ENCODE measurements around the gene GRAMD4. TPM values are rescaled to one million over a fixed set of nuclear protein-coding genes. Genes with fewer than 3 reads are reported as not detected.

GRAMD4 gene, protein sequence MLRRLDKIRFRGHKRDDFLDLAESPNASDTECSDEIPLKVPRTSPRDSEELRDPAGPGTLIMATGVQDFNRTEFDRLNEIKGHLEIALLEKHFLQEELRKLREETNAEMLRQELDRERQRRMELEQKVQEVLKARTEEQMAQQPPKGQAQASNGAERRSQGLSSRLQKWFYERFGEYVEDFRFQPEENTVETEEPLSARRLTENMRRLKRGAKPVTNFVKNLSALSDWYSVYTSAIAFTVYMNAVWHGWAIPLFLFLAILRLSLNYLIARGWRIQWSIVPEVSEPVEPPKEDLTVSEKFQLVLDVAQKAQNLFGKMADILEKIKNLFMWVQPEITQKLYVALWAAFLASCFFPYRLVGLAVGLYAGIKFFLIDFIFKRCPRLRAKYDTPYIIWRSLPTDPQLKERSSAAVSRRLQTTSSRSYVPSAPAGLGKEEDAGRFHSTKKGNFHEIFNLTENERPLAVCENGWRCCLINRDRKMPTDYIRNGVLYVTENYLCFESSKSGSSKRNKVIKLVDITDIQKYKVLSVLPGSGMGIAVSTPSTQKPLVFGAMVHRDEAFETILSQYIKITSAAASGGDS
- 10 to 100 TPM; 50.4 to 52.0 TPM for total RNA-seq

DNA sequence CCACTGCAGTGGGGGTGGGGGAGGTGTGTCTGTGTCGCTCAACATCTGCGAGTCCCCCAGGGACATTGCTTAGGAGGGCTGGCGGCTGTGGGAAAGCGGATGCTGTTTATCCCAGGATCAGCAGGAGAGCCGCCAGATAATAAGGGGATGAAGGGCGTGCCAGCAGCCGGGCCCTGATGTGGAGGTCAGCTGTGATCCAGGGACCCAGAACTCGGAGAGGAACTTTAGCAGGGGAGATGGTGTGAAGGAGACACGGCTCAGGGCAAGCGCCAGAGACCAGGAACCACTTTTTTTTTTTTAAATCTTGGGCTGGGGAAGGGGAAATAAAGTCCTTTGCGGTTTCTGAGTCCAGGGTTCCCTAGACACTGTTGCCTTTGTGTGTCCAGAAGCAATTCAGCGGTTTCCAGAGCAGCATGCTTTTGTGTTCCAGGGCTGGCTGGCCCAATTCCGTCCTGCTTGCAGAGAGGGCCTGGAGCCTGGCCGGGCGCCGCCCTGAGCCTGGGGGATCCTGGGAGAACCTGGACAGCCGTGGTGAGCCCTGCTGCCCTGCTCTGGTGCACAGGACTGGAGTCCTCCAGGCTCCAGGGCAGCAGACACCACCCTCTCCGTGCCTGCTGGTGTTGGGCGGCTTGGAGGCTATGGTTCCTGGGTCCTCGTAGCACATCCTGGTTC lies at the start of gene GRAMD4:
TSS of gene GRAMD4 (plus strand) at position 557 of the 672 bp plus-strand sequence. CDS start 6,414 bp downstream, outside the sequence.
- no peak for DNase-seq
- H3K27me3 Mint-ChIP-seq, result no peaks in the 10 kb centered on the region
- no peak within 1 kb of the TSS for H3K4me3 Mint-ChIP-seq
- H3K4me1 Mint-ChIP-seq (ENCODE audit: low read depth), result no peaks in the 10 kb centered on the region
- no peak within 1 kb of the TSS for H3K27ac Mint-ChIP-seq
- no peaks in the 10 kb centered on the region for H3K9me3 Mint-ChIP-seq
- H3K36me3 Mint-ChIP-seq, result no peaks in the 10 kb centered on the region
- intact Hi-C loops (cut with micrococcal nuclease), result no loop called here
- ChIA-PET CTCF (no interaction called here), POLR2A (no interaction called here)

DNA sequence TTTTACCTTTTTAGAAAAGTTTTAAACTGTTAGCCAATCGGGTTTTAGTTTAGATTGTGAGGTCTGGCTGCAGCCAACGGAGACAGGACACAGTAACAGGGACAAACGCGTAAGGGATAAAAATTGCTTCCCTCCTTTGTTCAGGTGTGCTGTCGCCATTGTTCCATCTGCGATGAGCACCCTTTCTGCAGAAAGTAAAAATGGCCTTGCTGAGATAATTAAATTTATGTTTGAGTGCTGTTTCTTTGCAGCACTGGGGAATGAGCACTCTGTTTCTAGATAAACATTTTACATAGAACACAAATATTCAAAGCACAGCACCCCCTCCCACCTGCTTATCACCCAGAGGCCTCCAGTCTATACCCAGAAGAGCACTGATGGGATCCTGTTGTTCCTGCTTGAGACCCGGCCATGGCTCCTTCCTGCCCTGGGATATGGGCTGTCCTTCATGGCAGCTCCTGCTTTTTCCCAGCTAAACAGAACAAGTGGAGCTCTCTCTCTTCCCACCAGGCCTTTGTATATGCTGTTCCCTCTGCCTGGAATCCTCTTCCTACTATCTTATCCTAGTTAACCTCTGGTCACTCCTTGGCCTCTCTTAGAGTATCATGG lies 48.4 kb upstream of the GRAMD4 start:
- Mint-ChIP-seq H3K4me1 (ENCODE audit: low read depth) (peaks cover 5% of the 10 kb centered on the region), H3K36me3 (no peaks in the 10 kb centered on the region), H3K9me3 (peaks cover 19% of the 10 kb centered on the region), H3K4me3 (no peak overlapping the region), H3K27ac (no peak overlapping the region), H3K27me3 (no peaks in the 10 kb centered on the region)
- DNase-seq, result no peak
- POLR2A ChIA-PET, result no interaction called here
- CTCF ChIA-PET, result interaction anchor here (2.9 kb wide), 1 partner anchor 8 kb away, joined by 13 read pairs; no protein-coding TSS in a partner anchor
- intact Hi-C loops (cut with micrococcal nuclease), result no loop called here

DNA sequence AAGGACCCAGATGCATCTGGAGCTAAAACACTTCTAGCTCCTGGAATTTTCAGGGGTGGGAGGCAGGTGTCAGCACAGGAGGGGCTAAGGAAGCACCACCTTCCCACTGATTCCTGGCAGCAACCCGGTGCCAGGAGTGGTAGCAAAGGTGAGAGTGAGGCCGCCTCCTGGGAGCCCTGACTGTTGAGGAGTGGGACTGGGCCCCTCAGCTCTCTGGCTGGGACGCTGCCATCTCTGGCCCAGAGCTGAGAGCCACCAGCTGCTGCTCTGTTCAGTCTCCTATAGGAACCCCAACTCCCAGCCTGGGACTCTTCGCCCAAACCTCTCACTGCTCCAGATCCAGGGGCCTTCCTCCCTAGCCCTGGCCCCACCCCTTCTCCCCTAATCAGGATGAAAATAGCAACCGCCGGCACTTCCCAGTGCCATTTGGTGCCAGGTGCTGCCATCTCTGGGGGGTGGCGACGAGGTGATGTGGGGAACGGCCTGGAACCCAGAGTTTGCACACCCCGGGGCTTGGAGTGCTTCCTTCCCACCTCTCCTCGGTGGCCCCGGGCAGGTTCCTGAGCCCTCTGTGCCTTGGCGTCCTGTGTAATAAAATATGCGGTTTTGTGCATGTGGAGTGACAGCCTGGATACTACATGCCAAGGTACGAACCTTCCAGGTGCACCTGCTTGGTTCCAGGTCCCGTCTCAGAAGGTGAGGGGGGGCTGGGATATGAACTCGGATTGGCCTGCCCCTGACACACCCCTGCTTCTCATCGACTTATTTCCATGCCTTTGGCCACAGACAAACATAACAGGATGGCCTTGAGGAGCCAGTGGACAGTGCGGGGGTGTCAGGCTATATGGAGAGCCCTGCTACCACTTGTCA lies 47.0 kb upstream of the GRAMD4 start:
- CTCF ChIA-PET, result interaction anchor here (2.9 kb wide), 1 partner anchor 10 kb away, joined by 13 read pairs; no protein-coding TSS in a partner anchor

DNA sequence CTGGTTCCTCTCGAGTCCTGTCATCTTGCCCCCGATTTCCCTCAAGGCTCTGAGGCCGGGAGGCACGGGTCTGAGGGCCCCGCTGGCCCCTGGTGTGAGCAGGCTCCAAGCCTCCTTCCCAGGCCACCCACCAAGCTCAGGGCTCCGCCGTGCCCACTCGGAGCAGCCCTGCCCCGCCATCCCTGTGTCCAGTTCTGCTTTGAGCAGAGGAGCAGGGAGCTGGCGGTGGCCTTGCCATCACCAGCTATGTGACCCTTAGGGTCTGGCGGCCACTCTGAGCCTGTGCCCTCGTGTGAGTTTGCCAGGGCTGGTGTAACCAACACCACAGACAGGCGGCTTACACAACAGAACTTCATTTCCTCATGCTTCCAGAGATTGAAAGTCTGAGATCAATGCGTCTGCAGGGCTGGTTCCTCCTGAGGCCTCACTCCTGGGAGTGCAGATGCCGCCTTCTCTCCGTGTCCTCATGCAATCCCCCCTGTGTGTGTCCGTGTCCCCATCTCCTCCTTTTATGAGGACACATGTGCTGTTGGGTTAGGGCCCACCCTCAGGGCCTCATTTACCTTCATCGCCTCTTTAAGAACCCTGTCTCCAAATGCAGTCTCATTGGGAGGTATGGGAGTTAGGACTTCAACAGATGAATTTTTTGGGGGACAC lies 46.3 kb upstream of the GRAMD4 start:
- Mint-ChIP-seq H3K4me1 (ENCODE audit: low read depth) (peaks cover 15% of the 10 kb centered on the region), H3K4me3 (no peak overlapping the region), H3K27ac (no peak overlapping the region), H3K9me3 (peaks cover 19% of the 10 kb centered on the region), H3K36me3 (peaks cover 2% of the 10 kb centered on the region), H3K27me3 (no peaks in the 10 kb centered on the region)
- intact Hi-C loops (cut with micrococcal nuclease), result no loop called here
- POLR2A ChIA-PET, result no interaction called here
- CTCF ChIA-PET, result interaction anchor here (2.9 kb wide), 1 partner anchor 10 kb away, joined by 13 read pairs; no protein-coding TSS in a partner anchor
- DNase-seq, result no peak

More for the DNA sequence above, 47.0 kb upstream of the GRAMD4 start:
- intact Hi-C loops (cut with micrococcal nuclease), result no loop called here
- H3K4me3 Mint-ChIP-seq, result no peak overlapping the region
- no peak overlapping the region for H3K27ac Mint-ChIP-seq
- no peaks in the 10 kb centered on the region for H3K27me3 Mint-ChIP-seq
- POLR2A ChIA-PET, result no interaction called here
- peaks cover 2% of the 10 kb centered on the region for H3K36me3 Mint-ChIP-seq
- DNase-seq, result no peak
- peaks cover 19% of the 10 kb centered on the region for H3K9me3 Mint-ChIP-seq
- H3K4me1 Mint-ChIP-seq (ENCODE audit: low read depth), result peaks cover 7% of the 10 kb centered on the region

DNA sequence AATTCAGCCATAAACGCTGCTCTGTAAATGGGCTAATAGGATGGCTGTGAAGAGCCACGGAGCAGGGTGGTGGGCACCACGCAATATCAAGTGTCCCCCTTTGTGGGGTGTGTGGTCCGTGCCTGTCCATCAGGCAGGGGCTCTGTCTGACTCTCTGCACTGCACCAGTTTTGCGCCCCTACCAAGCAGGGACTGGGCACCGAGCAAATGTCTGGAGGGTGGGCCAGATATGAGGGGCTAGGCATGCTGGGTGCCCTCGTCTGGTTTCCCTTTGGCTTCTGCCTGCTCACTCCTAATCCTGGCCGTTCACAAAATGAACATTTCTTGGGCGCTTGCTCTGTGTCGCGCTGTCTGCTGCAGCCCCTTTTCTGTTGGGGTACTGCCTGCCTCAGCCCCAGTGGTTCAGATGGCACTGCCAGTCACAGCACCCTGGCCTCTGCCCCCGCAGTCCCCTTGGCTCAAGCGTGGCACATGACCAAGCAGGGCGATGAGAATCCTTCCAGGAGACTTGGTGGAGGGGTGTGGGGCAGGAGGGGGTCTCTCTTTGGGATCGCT lies 45.7 kb upstream of the GRAMD4 start:
- Mint-ChIP-seq H3K9me3 (peaks cover 19% of the 10 kb centered on the region), H3K4me3 (no peak overlapping the region), H3K27ac (no peak overlapping the region), H3K36me3 (peaks cover 2% of the 10 kb centered on the region), H3K27me3 (no peaks in the 10 kb centered on the region), H3K4me1 (ENCODE audit: low read depth) (peaks cover 18% of the 10 kb centered on the region)
- ChIA-PET CTCF (interaction anchor here (1.9 to 2.9 kb wide), 2 partner anchors 11 kb away, joined by 7 to 13 read pairs; no protein-coding TSS in a partner anchor), POLR2A (no interaction called here)
- no peak for DNase-seq
- intact Hi-C loops (cut with micrococcal nuclease), result no loop called here

DNA sequence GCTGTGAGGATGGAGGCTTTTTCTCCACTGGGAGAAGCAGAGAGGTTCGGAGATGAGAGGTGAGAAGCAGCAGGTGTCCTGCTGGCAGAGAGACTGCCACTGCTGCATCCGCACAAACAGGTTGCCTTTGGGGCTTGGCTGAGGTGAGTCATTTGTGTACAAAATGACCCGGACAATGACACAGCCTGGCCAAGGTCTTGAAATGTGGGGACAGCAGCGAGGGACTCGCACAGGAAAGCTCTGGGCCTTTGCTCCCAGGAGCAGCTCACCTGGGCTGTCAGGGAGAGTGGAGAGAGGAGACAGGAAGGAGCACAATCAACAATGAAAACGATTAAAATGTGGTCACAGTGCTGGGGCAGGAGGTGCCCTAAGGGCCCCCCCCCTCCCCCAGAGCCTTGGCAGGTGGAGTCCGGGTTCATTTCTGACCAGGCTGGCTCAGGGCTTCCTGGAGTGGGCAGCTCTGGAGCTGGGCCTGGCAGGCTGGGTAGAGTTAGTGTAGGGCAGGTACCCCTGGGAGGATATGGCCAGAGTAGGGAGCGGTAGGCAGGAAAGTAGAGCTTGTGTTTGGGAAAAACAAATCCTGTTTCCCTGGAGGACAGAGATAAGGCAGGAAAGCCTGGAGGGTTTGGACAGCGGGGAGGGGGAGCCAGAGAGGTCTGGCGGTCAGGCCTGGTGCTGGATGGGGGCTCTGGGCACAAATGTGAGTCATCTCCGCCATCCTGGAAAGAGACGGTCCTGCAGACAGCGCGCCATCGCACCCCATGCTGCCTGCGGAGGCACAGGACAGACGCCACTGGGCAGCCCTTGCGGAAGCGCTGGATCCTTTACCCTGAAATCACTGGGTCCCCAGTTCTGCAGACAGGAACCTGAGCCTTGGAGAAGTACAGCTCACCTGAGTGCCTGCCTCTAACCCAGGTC lies 44.9 kb upstream of the GRAMD4 start:
- H3K4me1 Mint-ChIP-seq (ENCODE audit: low read depth), result peaks cover 18% of the 10 kb centered on the region
- H3K27me3 Mint-ChIP-seq, result no peaks in the 10 kb centered on the region
- ChIA-PET CTCF (interaction anchor here (0.7 to 1.9 kb wide), 2 partner anchors 11 to 207 kb away, joined by 3 to 7 read pairs; no protein-coding TSS in a partner anchor), POLR2A (no interaction called here)
- H3K36me3 Mint-ChIP-seq, result peaks cover 2% of the 10 kb centered on the region
- intact Hi-C loops (cut with micrococcal nuclease), result loop anchor here (5.0 kb wide), 1 partner anchor 37 kb away; no protein-coding TSS in a partner anchor
- H3K9me3 Mint-ChIP-seq, result peaks cover 19% of the 10 kb centered on the region
- DNase-seq, result no peak
- H3K4me3 Mint-ChIP-seq, result peak overlapping the region; percentile 72
- no peak overlapping the region for H3K27ac Mint-ChIP-seq

DNA sequence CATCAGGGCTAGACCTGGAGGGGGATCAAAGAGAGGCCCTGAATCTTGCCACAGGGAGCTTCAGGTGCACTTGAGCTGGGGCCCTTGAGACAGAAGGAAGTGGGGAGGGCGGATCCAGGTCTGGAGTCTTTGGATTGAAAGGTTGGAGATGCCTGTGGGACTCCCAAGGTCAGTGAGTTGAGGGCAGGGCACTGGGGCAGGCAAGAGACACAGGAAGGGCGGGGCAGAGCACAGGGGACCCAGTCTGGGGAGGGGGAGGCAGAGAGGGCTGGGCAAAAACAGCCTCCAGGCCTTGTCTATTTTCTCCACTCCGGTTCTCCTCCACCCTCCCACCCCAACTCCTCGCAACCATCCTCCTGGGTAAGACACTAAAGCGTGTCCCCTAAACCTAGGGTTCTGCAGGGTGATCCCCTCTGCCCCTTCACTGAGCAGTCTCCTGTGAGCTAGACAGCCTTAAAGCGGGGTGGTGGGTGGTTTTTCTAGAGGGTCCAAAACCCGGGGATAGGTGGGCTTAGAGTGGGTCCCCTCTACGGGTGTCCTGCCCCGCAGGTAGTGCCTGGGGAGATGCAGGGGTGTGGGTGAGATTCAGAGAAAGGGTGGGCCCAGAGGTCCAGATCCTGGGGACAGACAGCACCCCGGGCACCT lies 44.2 kb upstream of the GRAMD4 start:
- CTCF ChIA-PET, result interaction anchor here (1.9 kb wide), 1 partner anchor 12 kb away, joined by 7 read pairs; no protein-coding TSS in a partner anchor
- peaks cover 15% of the 10 kb centered on the region for H3K9me3 Mint-ChIP-seq
- peaks cover 2% of the 10 kb centered on the region for H3K36me3 Mint-ChIP-seq
- intact Hi-C loops (cut with micrococcal nuclease), result loop anchor here (5.0 kb wide), 1 partner anchor 36 kb away; no protein-coding TSS in a partner anchor
- POLR2A ChIA-PET, result no interaction called here
- no peak for DNase-seq
- H3K27me3 Mint-ChIP-seq, result no peaks in the 10 kb centered on the region
- peaks cover 18% of the 10 kb centered on the region for H3K4me1 Mint-ChIP-seq (ENCODE audit: low read depth)
- peak overlapping the region; percentile 42 for H3K27ac Mint-ChIP-seq
- peak overlapping the region; percentile 72 for H3K4me3 Mint-ChIP-seq

DNA sequence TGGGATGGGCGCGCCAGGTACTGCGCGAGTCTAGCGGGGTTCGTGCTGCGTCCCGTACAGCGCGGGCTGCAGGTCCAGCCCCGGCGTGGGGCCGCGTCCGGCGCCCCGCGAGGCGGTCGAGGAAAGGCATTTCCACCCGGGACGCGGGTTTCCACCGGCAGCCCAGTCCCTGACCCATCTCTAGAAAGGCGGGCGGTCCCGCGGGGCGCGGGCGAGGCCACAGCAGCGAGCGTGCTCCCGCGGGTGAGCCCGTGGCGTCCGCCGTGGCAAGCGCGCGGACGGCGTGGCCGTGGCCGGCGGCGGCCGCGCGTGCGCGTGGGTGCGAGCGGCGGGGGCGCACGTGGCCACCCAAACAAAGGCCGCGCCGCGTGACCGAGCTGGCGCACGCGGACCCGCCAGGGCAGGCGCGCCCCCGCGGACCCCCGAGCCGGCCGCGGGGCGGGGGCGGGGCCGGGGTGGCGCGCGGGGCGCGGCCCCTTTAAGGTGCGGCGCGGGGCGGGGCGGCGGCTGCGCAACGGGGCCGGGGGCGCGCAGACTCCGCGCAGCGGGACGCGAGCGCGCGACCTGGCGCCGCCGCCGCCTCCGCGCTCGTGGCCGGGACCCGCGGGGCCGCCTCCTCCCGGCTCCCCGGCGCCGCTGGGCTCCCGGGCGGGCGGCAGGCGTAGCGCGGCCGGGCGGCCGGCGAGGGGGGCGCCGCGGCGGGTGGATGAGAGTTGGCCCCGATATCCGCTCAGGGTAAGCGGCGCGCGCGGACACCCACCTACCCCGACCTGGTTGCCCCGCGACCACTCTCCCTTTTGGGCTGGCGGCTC lies 43.4 kb upstream of the GRAMD4 start:
- Mint-ChIP-seq H3K36me3 (peaks cover 2% of the 10 kb centered on the region), H3K27ac (no peak overlapping the region), H3K4me3 (peak overlapping the region; percentile 72), H3K27me3 (no peaks in the 10 kb centered on the region), H3K4me1 (ENCODE audit: low read depth) (peaks cover 18% of the 10 kb centered on the region), H3K9me3 (peaks cover 9% of the 10 kb centered on the region)
- CTCF ChIA-PET, result interaction anchor here (1.9 kb wide), 1 partner anchor 13 kb away, joined by 7 read pairs; no protein-coding TSS in a partner anchor
- peak; percentile 53 for DNase-seq
- intact Hi-C loops (cut with micrococcal nuclease), result loop anchor here (5.0 kb wide), 1 partner anchor 36 kb away; no protein-coding TSS in a partner anchor
- POLR2A ChIA-PET, result no interaction called here

Measured in activated CD4-positive, alpha-beta memory T cell treated with anti-CD3 and anti-CD28 coated beads for 36 hours (primary cell).